Thyroid gland (tissue), 4 donors: Measurements from ENCODE around the gene POU6F2. TPM values are rescaled to one million over a fixed set of nuclear protein-coding genes. Genes with fewer than 3 reads are reported as not detected.

Source experiments
- DNase-seq, 2 donors: peaks; one replicate each; pipeline ENCODE4 v3.0.0-alpha.2; 2019
- H3K27ac ChIP-seq, 3 donors: fragments of 200-600 bp; sonication (generic); 1 replicate in 2 of 3; 2 replicates in 1 of 3; pipeline ENCODE4 v1.5.1; 2016 to 2019; ENCODE audit warnings: mild to moderate bottlenecking in 1 of 3, moderate library complexity in 1 of 3
- H3K27me3 ChIP-seq: fragments of 200-600 bp; sonication (generic); one replicate; pipeline ENCODE4 v1.5.1; 2019
- H3K36me3 ChIP-seq, 2 donors: fragments of 200-600 bp; sonication (generic); one replicate each; pipeline ENCODE4 v1.5.1; 2016 to 2019
- H3K4me1 ChIP-seq, 2 donors: fragments of 200-600 bp; sonication (generic); one replicate each; pipeline ENCODE4 v1.5.1; 2017 to 2019
- H3K4me3 ChIP-seq, 3 donors: fragments of 200-600 bp; sonication (generic); replicated peaks in 1 of 3; 1 replicate in 2 of 3; 2 replicates in 1 of 3; pipeline ENCODE4 v1.5.1; 2016; ENCODE audit warnings: mild to moderate bottlenecking in 1 of 3
- H3K9me3 ChIP-seq: fragments of 200-600 bp; sonication (generic); one replicate; pipeline ENCODE4 v1.5.1; 2017
- POLR2A ChIP-seq, 2 donors: fragments of 450-650 bp; IDR thresholded peaks; one replicate each; pipeline ENCODE4 v1.6.1; 2017; ENCODE audit warnings: antibody characterized with exemption in 2 of 2, mild to moderate bottlenecking in 2 of 2, moderate library complexity in 1 of 2
- WGBS, 2 donors: methylation state at CpG; one replicate each; pipeline ENCODE4 v1.1.5; 2017; 5-methylcytosine and 5-hydroxymethylcytosine counted together
- intact Hi-C: fragments of 100-400 bp; cut with DNase I; formaldehyde crosslinking; loops from one replicate; pipeline ENCODE4 v1.15.1; 2023
- total RNA-seq, 4 donors: library from RNA; depleted of rRNA; stranded (reverse); fragments of >200 nt; gene quantifications; one replicate each; pipeline ENCODE4 v1.2.3, GENCODE V29; 2016
- TF ChIP-seq, protein P1 (sequence below), 6 experiments: fragments of 200-600 bp in 3 of 6; fragments of 450-650 bp in 3 of 6; sonication (generic) in 3 of 6; IDR thresholded peaks; one replicate each; pipeline ENCODE4 v1.5.1; 2016 to 2019; ENCODE audit warnings: antibody characterized with exemption in 6 of 6, mild to moderate bottlenecking in 2 of 6, inconsistent platforms in 1 of 6, moderate library complexity in 1 of 6

Gene POU6F2
- total RNA-seq, 4 donors from 2014 or later: 0.33 TPM; not detected in 3

- Histone ChIP-seq H3K27ac (no peak overlapping the region), H3K36me3 (no peaks in the 10 kb centered on the region), H3K4me3 (no peak overlapping the region), H3K4me1 (no peaks in the 10 kb centered on the region), H3K27me3 (no peaks in the 10 kb centered on the region), H3K9me3 (no peaks in the 10 kb centered on the region)
- WGBS, 2 donors: 52 to 61% methylated on average over 3 of the region's 3 CpGs
- TF ChIP-seq, protein P1, sequence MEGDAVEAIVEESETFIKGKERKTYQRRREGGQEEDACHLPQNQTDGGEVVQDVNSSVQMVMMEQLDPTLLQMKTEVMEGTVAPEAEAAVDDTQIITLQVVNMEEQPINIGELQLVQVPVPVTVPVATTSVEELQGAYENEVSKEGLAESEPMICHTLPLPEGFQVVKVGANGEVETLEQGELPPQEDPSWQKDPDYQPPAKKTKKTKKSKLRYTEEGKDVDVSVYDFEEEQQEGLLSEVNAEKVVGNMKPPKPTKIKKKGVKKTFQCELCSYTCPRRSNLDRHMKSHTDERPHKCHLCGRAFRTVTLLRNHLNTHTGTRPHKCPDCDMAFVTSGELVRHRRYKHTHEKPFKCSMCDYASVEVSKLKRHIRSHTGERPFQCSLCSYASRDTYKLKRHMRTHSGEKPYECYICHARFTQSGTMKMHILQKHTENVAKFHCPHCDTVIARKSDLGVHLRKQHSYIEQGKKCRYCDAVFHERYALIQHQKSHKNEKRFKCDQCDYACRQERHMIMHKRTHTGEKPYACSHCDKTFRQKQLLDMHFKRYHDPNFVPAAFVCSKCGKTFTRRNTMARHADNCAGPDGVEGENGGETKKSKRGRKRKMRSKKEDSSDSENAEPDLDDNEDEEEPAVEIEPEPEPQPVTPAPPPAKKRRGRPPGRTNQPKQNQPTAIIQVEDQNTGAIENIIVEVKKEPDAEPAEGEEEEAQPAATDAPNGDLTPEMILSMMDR (IDR thresholded peaks at IDR 0.05): no peak
- no peak for TF ChIP-seq POLR2A (IDR thresholded peaks at IDR 0.05)
- intact Hi-C loops: no loop called here
- no peak for DNase-seq
These were observed 271.0 kb downstream of the POU6F2 start for GRCh38 chr7:39248692-39249090.

GRCh38 chr7:39249635-39250152 lies 272.0 kb downstream of the POU6F2 start:
- H3K27me3 ChIP-seq: no peaks in the 10 kb centered on the region
- no peaks in the 10 kb centered on the region for H3K4me1 ChIP-seq
- no peaks in the 10 kb centered on the region for H3K36me3 ChIP-seq
- TF ChIP-seq POLR2A (IDR thresholded peaks at IDR 0.05): no peak
- TF ChIP-seq, protein P1 (IDR thresholded peaks at IDR 0.05): no peak
- no peaks in the 10 kb centered on the region for H3K9me3 ChIP-seq
- intact Hi-C loops: no loop called here
- WGBS, 2 donors: 81 to 90% methylated on average over 9 of the region's 9 CpGs
- H3K4me3 ChIP-seq: no peak overlapping the region
- no peak for DNase-seq
- no peak overlapping the region for H3K27ac ChIP-seq

DNA sequence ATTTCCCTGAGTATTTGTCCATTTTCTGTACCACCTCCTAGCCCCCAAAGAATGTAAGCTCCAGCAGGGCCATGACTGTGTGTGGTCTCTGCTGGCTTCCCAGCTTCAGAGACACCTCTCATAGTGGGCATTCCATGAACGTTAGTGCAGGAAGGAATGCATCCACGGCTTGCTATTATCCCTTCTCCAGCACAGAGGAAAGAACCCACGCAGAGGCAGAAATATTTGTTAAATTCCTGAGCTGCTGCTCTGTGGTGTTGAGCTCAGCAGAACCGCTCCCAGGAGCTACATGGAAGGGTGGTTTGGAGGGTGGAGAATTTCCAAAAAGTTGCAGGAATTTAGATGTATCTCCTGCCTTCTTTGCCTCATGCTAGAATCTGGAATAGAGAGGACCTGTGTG lies 275.2 kb downstream of the POU6F2 start:
- DNase-seq: no peak
- no peaks in the 10 kb centered on the region for H3K9me3 ChIP-seq
- H3K27me3 ChIP-seq: no peaks in the 10 kb centered on the region
- 30 to 41% methylated on average over 4 of the region's 4 CpGs for WGBS, 2 donors
- TF ChIP-seq POLR2A (IDR thresholded peaks at IDR 0.05): no peak
- TF ChIP-seq, protein P1 (IDR thresholded peaks at IDR 0.05): no peak
- no peak overlapping the region for H3K4me3 ChIP-seq
- no peak overlapping the region for H3K27ac ChIP-seq
- intact Hi-C loops: no loop called here
- no peaks in the 10 kb centered on the region for H3K4me1 ChIP-seq
- H3K36me3 ChIP-seq: no peaks in the 10 kb centered on the region

DNA sequence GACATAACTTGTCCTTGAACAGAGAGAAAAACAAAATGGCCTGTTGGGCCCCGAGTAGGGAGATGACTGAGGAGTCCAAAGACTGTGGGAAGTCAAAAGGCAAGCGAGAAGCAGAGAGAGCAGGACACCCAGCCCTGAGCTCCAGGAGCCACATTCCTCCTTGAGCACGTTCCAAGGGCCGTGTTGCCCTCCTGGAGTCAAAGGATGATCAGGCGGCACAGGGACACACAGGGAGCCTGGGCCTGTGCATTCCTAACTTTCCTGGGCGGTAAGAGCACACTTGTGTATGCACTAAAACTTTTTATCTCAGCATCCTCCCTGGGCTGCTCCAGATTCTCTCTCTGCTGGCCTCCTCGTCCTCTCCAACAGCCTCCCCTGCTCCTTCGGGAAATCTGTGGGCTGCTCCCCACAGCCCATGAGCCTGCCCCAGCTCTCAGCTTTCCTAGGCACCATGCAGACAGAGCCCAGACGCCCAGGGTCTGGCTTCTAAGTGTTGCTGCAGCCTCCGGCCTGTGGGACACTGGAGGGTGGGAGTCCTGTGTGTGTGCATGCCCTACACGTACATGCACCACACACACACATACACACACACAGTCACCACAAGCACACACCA lies 281.8 kb downstream of the POU6F2 start:
- TF ChIP-seq POLR2A (IDR thresholded peaks at IDR 0.05): no peak
- TF ChIP-seq, protein P1 (IDR thresholded peaks at IDR 0.05): no peak
- intact Hi-C loops: no loop called here
- H3K36me3 ChIP-seq: no peaks in the 10 kb centered on the region
- H3K4me1 ChIP-seq: no peaks in the 10 kb centered on the region
- 75 to 85% methylated on average over 11 of the region's 11 CpGs for WGBS, 2 donors
- no peaks in the 10 kb centered on the region for H3K9me3 ChIP-seq
- no peak for DNase-seq
- no peaks in the 10 kb centered on the region for H3K27me3 ChIP-seq
- no peak overlapping the region for H3K27ac ChIP-seq
- H3K4me3 ChIP-seq: no peak overlapping the region

- TF ChIP-seq POLR2A (IDR thresholded peaks at IDR 0.05): no peak
- TF ChIP-seq, protein P1 (IDR thresholded peaks at IDR 0.05): no peak
- no peaks in the 10 kb centered on the region for H3K27me3 ChIP-seq
- intact Hi-C loops: no loop called here
- H3K36me3 ChIP-seq: no peaks in the 10 kb centered on the region
- DNase-seq: no peak
- no peak overlapping the region for H3K27ac ChIP-seq
- 84 to 92% methylated on average over 2 of the region's 2 CpGs for WGBS, 2 donors
- H3K4me3 ChIP-seq: no peak overlapping the region
- H3K4me1 ChIP-seq: no peaks in the 10 kb centered on the region
- no peaks in the 10 kb centered on the region for H3K9me3 ChIP-seq
These were observed 282.7 kb downstream of the POU6F2 start for GRCh38 chr7:39260279-39260844.
